Activated T-cell treated with anti-CD3 and anti-CD28 coated beads, Interleukin-2, amount 50 U/mL, for 24 hours (primary cell): ENCODE data around the gene NR1H2.
"Not testable (repeated sequence)": the region's sequence is repeated elsewhere in the genome, so short reads cannot be mapped to it uniquely, and the experiment has no call there.

Experiments used
- DNase-seq: peaks from one replicate; pipeline ENCODE4 v3.0.0-alpha.2; 2020
- H3K27ac Mint-ChIP-seq: 2 replicates; pipeline ENCODE4 v1.8.0; 2020; ENCODE audit warnings: mild to moderate bottlenecking, mixed read lengths
- H3K27me3 Mint-ChIP-seq: 2 replicates; pipeline ENCODE4 v1.8.0; 2020; ENCODE audit warnings: mixed read lengths
- H3K36me3 Mint-ChIP-seq: 2 replicates; pipeline ENCODE4 v1.8.0; 2020; ENCODE audit warnings: low read depth, mixed read lengths
- H3K4me1 Mint-ChIP-seq: 2 replicates; pipeline ENCODE4 v1.8.0; 2020; ENCODE audit warnings: low read depth, mixed read lengths
- H3K4me3 Mint-ChIP-seq: 2 replicates; pipeline ENCODE4 v1.8.0; 2020; ENCODE audit warnings: mild to moderate bottlenecking, moderate library complexity, mixed read lengths
- H3K9me3 Mint-ChIP-seq: 2 replicates; pipeline ENCODE4 v1.8.0; 2020; ENCODE audit warnings: mixed read lengths

The NR1H2 gene

GRCh38 chr19:50379602-50380001 is 3.3 kb downstream of the NR1H2 start:
- Mint-ChIP-seq H3K9me3 (no peaks in the 10 kb centered on the region), H3K27me3 (no peaks in the 10 kb centered on the region), H3K36me3 (peaks cover 77% of the 10 kb centered on the region), H3K4me1 (peaks cover 40% of the 10 kb centered on the region), H3K27ac (peak overlapping the region; percentile 48), H3K4me3 (no peak overlapping the region)
- DNase-seq, result no peak

GRCh38 chr19:50380137-50380536 is 3.9 kb downstream of the NR1H2 start:
- H3K36me3 Mint-ChIP-seq, result peaks cover 83% of the 10 kb centered on the region
- no peaks in the 10 kb centered on the region for H3K9me3 Mint-ChIP-seq
- no peak overlapping the region for H3K4me3 Mint-ChIP-seq
- H3K27me3 Mint-ChIP-seq, result no peaks in the 10 kb centered on the region
- H3K4me1 Mint-ChIP-seq, result peaks cover 41% of the 10 kb centered on the region
- peak overlapping the region; percentile 48 for H3K27ac Mint-ChIP-seq
- DNase-seq, result no peak

DNA sequence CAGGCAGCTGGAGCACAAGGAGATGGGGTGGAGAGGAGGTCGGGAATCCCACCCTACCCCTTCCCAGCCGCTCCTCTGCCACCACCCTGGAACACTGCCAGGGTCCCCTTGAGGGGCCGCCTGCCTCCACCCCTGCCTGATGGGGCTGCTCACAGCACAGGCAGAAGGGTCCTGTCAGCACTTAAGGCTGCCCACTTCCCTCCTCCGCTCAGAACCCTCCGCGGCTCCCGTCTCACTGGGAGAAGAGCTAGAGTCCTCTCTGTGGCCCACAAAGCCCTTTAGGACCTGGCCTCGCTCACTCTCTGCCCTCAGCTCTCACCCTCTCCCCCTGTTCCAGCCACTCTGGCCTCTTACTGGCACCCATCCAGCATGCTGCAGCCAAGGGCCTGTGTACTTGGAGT is 4.5 kb downstream of the NR1H2 start:
- Mint-ChIP-seq H3K4me1 (peaks cover 45% of the 10 kb centered on the region), H3K9me3 (no peaks in the 10 kb centered on the region), H3K27me3 (no peaks in the 10 kb centered on the region), H3K4me3 (no peak overlapping the region), H3K36me3 (peaks cover 87% of the 10 kb centered on the region), H3K27ac (peak overlapping the region; percentile 77)
- no peak for DNase-seq

DNA sequence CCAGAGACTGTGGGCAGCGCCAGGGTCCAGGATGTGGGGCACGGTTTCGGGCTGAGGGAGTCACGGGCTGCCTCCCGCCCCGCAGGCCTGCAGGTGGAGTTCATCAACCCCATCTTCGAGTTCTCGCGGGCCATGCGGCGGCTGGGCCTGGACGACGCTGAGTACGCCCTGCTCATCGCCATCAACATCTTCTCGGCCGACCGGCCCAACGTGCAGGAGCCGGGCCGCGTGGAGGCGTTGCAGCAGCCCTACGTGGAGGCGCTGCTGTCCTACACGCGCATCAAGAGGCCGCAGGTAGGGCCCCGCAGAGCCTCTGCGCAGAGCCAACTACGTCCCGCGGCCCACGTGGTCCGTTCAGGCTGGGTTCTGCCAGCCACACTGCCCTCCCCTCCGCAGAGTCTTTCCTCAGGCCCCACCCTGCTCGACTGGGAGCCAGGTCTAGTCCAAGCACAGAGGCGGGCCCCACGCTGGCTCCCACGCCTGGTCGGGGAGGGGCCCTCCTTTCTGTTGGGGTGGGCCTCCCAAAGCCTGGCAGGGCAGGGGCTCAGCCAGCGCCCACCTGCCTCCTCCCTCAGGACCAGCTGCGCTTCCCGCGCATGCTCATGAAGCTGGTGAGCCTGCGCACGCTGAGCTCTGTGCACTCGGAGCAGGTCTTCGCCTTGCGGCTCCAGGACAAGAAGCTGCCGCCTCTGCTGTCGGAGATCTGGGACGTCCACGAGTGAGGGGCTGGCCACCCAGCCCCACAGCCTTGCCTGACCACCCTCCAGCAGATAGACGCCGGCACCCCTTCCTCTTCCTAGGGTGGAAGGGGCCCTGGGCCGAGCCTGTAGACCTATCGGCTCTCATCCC is 5.8 kb downstream of the NR1H2 start:
- H3K36me3 Mint-ChIP-seq, result peaks cover 94% of the 10 kb centered on the region
- H3K4me1 Mint-ChIP-seq, result peaks cover 42% of the 10 kb centered on the region
- no peak for DNase-seq
- no peaks in the 10 kb centered on the region for H3K27me3 Mint-ChIP-seq
- H3K9me3 Mint-ChIP-seq, result no peaks in the 10 kb centered on the region
- no peak overlapping the region for H3K27ac Mint-ChIP-seq
- no peak overlapping the region for H3K4me3 Mint-ChIP-seq

DNA sequence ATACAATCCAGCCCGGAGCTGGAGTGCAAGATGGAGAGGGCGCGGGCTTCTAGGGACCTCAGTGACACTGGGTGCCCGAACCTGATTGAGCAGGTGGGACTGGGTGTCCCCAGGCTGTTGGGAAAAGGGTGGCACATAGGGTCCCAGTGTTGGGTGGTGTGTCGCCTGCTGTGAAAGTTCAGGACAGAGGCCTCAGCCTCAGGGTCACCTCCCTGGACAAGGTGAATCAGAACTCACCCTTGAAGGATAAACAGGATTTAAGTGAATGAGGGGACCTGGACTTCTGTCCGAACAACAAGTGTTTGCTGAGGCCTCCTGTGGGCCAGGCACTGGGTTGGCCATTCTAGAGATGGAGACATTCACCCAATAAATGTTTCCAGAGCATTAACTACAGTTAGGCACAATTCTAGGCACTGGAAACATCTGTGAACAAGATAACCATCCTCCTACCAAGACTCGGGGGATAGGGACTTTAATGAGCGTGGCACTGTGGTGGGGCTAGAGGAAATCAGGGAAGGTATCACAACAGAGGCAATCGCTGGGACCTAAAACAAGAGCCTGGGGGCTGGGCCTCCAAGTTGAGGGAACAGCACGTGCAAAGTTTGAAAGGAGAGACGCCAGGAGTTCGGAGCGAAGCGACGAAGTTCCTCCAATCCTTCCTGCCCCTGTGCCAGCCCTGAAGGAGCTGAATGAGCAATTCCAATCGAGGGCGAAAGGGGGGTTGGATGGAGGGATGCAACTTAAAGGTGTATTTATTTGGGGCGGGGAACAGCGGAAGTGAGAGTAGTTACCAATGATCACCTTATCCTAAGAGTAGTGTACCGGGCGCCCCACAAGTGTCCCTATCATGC is 7.0 kb downstream of the NR1H2 start:
- Mint-ChIP-seq H3K4me3 (peak overlapping the region; percentile 94), H3K36me3 (peaks cover 94% of the 10 kb centered on the region), H3K9me3 (no peaks in the 10 kb centered on the region), H3K27me3 (no peaks in the 10 kb centered on the region), H3K4me1 (peaks cover 38% of the 10 kb centered on the region), H3K27ac (peak overlapping the region; percentile 100)
- no peak for DNase-seq

- Mint-ChIP-seq H3K36me3 (peaks cover 94% of the 10 kb centered on the region), H3K4me1 (peaks cover 39% of the 10 kb centered on the region)
Observed at GRCh38 chr19:50383852-50384684, 7.8 kb downstream of the NR1H2 start, which contains the start of gene POLD1. POLD1 (plus strand) TSS chr19:50384347; CDS start chr19:50398852, 14,505 bp downstream.

GRCh38 chr19:50384685-50385535 is 8.7 kb downstream of the NR1H2 start:
- H3K27me3 Mint-ChIP-seq, result no peaks in the 10 kb centered on the region
- H3K4me1 Mint-ChIP-seq, result peaks cover 36% of the 10 kb centered on the region
- peak overlapping the region; percentile 94 for H3K4me3 Mint-ChIP-seq
- no peaks in the 10 kb centered on the region for H3K9me3 Mint-ChIP-seq
- H3K27ac Mint-ChIP-seq, result peak overlapping the region; percentile 100
- DNase-seq, result no peak
- peaks cover 92% of the 10 kb centered on the region for H3K36me3 Mint-ChIP-seq

More at GRCh38 chr19:50383852-50384684, 7.8 kb downstream of the NR1H2 start, which contains the start of gene POLD1:
- Mint-ChIP-seq H3K27me3 (no peaks in the 10 kb centered on the region), H3K4me3 (peak within 1 kb of the TSS; percentile 94), H3K9me3 (no peaks in the 10 kb centered on the region), H3K27ac (peak within 1 kb of the TSS; percentile 100)
- DNase-seq, result peak; percentile 99

GRCh38 chr19:50387176-50387867 is 11.1 kb downstream of the NR1H2 start:
- Mint-ChIP-seq H3K4me1 (peaks cover 34% of the 10 kb centered on the region), H3K36me3 (peaks cover 90% of the 10 kb centered on the region), H3K4me3 (peak overlapping the region; percentile 2), H3K27ac (peak overlapping the region; percentile 52), H3K9me3 (no peaks in the 10 kb centered on the region), H3K27me3 (no peaks in the 10 kb centered on the region)
- no peak for DNase-seq

GRCh38 chr19:50387868-50388245 is 11.6 kb downstream of the NR1H2 start:
- DNase-seq, result no peak
- H3K4me1 Mint-ChIP-seq, result peaks cover 35% of the 10 kb centered on the region
- H3K27me3 Mint-ChIP-seq, result no peaks in the 10 kb centered on the region
- H3K27ac Mint-ChIP-seq, result peak overlapping the region; percentile 31
- peak overlapping the region; percentile 2 for H3K4me3 Mint-ChIP-seq
- peaks cover 90% of the 10 kb centered on the region for H3K36me3 Mint-ChIP-seq
- H3K9me3 Mint-ChIP-seq, result no peaks in the 10 kb centered on the region

- Mint-ChIP-seq H3K36me3 (peaks cover 86% of the 10 kb centered on the region), H3K4me1 (peaks cover 15% of the 10 kb centered on the region)
- not testable (repeated sequence) for H3K9me3 Mint-ChIP-seq, DNase-seq, H3K27ac Mint-ChIP-seq, H3K27me3 Mint-ChIP-seq, H3K4me3 Mint-ChIP-seq
Observed at GRCh38 chr19:50390295-50390694, 14.0 kb downstream of the NR1H2 start.

- DNase-seq, H3K9me3 Mint-ChIP-seq, H3K4me3 Mint-ChIP-seq, H3K27me3 Mint-ChIP-seq, H3K27ac Mint-ChIP-seq: not testable (repeated sequence)
- Mint-ChIP-seq H3K4me1 (peaks cover 11% of the 10 kb centered on the region), H3K36me3 (peaks cover 87% of the 10 kb centered on the region)
Observed at GRCh38 chr19:50390952-50391351, 14.7 kb downstream of the NR1H2 start.

DNA sequence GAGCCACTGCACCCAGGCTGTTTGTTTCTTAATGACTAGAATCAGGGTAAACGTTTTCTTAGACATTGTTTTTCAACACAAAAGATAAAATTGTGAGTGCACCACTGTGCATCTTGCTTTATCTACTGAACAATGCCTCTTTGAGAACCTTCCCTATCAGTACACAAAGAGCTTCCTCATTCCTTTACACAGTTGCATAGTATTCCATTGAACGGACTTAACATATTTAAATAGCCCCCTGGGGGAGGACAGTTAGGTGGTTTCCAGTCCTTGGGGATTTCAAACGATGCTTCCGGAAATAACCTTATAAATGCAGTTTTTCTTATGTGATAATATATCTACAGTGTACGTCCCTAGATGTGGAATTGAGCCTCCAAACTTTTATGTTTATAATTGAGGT is 16.5 kb downstream of the NR1H2 start:
- peaks cover 73% of the 10 kb centered on the region for H3K36me3 Mint-ChIP-seq

DNA sequence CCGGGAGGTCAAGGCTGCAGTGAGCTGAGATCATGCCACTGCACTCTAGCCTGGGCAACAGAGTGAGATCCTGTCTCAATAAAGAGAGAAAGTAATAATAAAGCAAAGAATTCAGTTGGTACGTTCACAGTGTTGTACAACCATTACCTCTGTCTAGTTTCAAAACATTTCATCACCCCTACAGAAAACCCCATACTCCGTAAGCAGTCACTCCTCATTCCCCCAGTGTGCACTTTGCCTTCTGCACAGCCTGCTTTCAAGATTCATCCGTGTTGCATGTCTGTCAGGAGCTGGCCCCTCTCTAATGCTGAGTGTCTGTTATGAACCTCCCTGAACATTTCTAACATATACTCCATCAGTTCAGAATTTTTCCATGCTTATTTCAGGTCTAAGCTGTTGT is 17.3 kb downstream of the NR1H2 start:
- H3K4me1 Mint-ChIP-seq, result peaks cover 2% of the 10 kb centered on the region
- no peak overlapping the region for H3K4me3 Mint-ChIP-seq
- H3K27ac Mint-ChIP-seq, result no peak overlapping the region
- no peaks in the 10 kb centered on the region for H3K27me3 Mint-ChIP-seq
- DNase-seq, result no peak
- H3K9me3 Mint-ChIP-seq, result no peaks in the 10 kb centered on the region
- peaks cover 73% of the 10 kb centered on the region for H3K36me3 Mint-ChIP-seq

More for the DNA sequence above, 16.5 kb downstream of the NR1H2 start:
- H3K27me3 Mint-ChIP-seq, result no peaks in the 10 kb centered on the region
- H3K4me3 Mint-ChIP-seq, result no peak overlapping the region
- no peak for DNase-seq
- H3K27ac Mint-ChIP-seq, result no peak overlapping the region
- H3K9me3 Mint-ChIP-seq, result no peaks in the 10 kb centered on the region
- peaks cover 7% of the 10 kb centered on the region for H3K4me1 Mint-ChIP-seq
